Measurements from ENCODE around the gene ITLN1.
"Not testable (repeated sequence)": the region's sequence is repeated elsewhere in the genome, so short reads cannot be mapped to it uniquely, and the experiment has no call there.

Gene ITLN1

GRCh38 chr1:160885042-160885441 lies at the start of gene ITLN1:
ITLN1 (minus strand) TSS chr1:160885180; CDS start chr1:160884877, 303 bp downstream.
- FAIRE-seq (no peak), DNase-seq (ENCODE audit: extremely low spot score, insufficient read length, low read depth) (no peak)

GRCh38 chr1:160933305-160933704 lies 48.3 kb upstream of the ITLN1 start:
- not testable (repeated sequence) for FAIRE-seq; DNase-seq (ENCODE audit: extremely low spot score, insufficient read length, low read depth)

DNA sequence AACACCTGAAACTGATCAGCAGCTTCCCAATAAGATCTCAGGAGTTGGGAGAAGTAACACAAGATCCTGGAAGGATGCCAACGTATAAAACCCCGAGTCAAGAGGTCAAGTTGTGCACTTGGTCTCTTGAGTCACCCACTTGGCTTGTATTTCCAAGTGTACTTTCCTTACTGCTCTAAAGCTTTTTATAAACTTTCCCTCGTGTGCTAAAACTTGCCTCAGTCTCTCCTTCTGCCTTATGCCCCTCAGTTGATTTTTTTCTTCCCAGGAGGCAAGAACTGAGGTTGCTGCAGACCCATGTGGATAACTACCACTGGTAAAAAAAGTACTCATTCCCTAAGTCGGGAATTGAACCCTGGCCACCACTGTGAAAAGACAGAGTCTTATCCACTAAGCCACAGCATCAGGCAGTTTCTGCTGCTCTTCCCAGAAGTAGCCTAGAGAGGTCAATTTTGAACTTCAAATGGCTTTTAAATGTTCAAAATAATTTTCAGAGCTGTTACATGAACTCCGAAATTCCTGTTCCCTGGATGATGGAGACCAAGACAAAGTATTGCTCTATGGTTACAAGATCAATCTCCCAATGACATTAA lies 40.8 kb upstream of the ITLN1 start:
- DNase-seq (ENCODE audit: extremely low spot score, insufficient read length, low read depth) (no peak), FAIRE-seq (no peak)

DNA sequence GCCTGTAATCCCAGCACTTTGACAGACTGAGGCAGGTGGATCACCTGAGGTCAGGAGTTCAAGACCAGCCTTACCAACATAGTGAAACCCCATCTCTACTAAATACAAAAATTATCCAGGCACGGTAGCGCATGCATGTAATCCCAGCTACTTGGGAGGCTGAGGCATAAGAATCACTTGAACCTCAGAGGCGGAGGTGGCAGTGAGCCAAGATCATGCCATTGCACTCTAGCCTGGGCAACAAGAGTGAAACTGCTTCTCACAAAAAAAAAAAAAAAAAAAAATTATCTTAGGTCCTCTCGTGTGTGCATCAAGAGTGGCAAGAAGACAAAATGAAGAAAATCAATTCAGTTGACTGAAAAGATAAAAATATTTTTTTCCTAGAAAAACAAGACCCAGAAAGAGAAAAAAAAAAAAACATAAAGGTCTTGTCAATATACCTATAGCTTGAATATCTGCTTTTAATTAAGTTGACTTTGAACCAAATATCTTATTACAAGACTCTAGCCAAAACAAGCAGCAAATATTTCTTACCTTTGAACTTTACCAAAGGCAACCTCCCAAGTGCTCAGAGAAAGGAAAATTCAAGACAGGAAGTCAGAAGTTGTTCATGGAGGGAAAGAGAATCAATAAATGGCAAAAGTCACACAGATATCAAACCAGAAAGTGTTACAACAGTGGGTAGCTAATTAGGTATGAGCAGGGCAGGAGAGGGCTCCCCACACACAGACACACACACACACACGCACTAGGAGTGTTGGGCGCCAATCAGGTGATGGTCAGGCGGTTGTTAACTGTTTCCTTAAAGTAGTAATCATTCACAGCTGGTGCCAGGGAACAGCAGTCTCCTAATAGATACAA lies 40.0 kb upstream of the ITLN1 start:
- FAIRE-seq (no peak), DNase-seq (ENCODE audit: extremely low spot score, insufficient read length, low read depth) (no peak)

DNA sequence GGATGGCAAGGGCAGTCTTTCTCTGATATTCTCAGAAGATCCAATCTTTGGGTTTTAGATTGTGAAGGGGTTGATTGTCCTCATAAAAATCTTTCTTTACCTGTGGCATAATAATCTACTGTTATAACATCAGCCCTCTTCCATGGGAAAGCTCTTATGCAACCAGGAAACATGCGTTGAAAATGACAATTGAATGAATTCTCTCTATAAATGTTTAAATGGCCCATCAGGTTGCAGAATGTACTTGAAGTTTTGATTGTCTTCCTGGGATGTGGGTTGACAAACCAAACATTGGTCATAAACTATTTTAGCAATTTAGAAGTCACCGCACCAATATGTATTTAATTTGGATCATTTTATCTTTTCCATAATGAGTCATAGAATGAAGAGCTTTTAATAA lies 31.7 kb upstream of the ITLN1 start:
- FAIRE-seq (no peak), DNase-seq (ENCODE audit: extremely low spot score, insufficient read length, low read depth) (no peak)

DNA sequence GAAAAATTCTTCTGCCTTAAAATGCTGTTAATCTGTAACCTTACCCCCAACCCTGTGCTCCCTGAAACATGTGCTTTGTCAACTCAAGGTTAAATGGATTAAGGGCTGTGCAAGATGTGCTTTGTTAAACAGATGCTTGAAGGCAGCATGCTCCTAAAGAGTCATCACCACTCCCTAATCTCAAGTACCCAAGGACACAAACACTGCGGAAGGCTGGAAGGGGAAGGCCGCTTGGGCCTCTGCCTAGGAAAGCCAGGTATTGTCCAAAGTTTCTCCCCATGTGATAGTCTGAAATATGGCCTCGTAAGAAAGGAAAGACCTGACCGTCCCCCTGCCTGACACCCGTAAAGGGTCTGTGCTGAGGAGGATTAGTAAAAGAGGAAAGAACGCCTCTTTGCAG lies 28.2 kb upstream of the ITLN1 start:
- not testable (repeated sequence) for DNase-seq (ENCODE audit: extremely low spot score, insufficient read length, low read depth); FAIRE-seq

- no peak for FAIRE-seq
Observed at GRCh38 chr1:160911925-160912324, 26.9 kb upstream of the ITLN1 start.

DNA sequence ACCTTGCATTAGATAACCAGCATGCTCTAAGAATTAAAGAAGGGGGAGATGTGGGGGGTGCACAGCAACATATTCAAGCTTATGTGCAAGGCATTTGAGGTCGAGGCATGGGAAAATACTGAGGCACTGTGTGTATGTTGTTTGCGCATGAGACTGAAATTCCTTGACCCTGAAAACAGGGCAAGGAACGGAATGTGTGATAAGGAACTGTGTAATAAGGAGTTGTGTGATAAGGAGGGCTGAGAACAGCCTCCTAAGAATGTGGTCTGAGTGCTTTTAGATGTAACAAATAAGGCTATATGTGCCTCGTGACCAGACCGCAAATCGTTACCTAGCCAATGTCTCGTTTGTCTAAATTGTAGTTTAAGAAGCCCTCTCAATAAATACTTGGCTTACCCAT lies 26.5 kb upstream of the ITLN1 start:
- FAIRE-seq (no peak), DNase-seq (ENCODE audit: extremely low spot score, insufficient read length, low read depth) (no peak)

More at GRCh38 chr1:160911925-160912324, 26.9 kb upstream of the ITLN1 start:
- no peak for DNase-seq (ENCODE audit: extremely low spot score, insufficient read length, low read depth)

DNA sequence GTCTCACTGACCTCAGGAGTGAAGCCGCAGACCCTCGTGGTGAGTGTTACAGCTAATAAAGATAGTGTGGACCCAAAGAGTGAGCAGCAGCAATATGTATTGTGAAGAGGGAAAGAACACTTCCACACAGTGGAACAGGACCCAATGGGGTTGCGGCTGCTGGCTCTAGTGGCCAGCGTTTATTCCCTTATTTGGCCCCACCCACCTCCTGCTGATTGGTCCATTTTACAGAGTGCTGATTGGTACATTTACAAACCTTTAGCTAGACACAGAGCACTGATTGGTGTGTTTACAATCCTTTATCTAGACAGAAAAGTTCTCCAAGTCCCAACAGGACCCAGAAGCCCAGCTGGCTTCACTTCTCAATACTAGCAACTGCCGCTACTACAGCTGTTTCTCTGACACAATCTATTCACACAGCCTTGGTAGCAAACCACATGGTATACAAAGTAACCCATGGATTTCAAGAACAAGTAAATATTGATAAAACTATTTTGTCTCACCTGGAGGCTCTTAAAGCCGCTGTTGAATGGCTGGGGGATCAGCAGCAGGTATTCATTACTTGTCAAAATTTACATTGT lies 25.3 kb upstream of the ITLN1 start:
- DNase-seq (ENCODE audit: extremely low spot score, insufficient read length, low read depth): no peak

GRCh38 chr1:160907976-160908375 lies 23.0 kb upstream of the ITLN1 start:
- DNase-seq (ENCODE audit: extremely low spot score, insufficient read length, low read depth): no peak
- no peak for FAIRE-seq

More for the DNA sequence above, 25.3 kb upstream of the ITLN1 start:
- FAIRE-seq: no peak

- FAIRE-seq (no peak), DNase-seq (ENCODE audit: extremely low spot score, insufficient read length, low read depth) (no peak)
Observed at GRCh38 chr1:160905617-160905989, 20.6 kb upstream of the ITLN1 start.

GRCh38 chr1:160904783-160905616 lies 20.0 kb upstream of the ITLN1 start:
- DNase-seq (ENCODE audit: extremely low spot score, insufficient read length, low read depth): no peak
- FAIRE-seq: no peak

GRCh38 chr1:160902251-160902650 lies 17.3 kb upstream of the ITLN1 start:
- DNase-seq (ENCODE audit: extremely low spot score, insufficient read length, low read depth); FAIRE-seq: not testable (repeated sequence)

GRCh38 chr1:160901768-160902167 lies 16.8 kb upstream of the ITLN1 start:
- FAIRE-seq (no peak), DNase-seq (ENCODE audit: extremely low spot score, insufficient read length, low read depth) (no peak)

DNA sequence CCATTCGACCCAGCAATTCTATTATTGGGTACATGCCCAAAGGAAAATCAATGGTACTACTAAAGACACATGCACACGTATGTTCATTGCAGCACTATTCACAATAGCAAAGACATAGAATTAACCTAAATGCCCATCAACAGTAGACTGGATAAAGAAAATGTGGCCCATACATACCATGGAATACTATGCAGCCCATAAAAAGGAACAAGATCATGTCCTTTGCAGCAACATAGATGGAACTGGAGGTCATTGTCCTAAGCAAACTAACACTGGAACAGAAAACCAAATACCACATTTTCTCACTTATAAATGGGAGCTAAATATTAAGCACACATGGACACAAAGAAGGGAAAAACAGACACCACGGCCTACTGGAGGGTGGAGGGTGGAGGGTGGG lies 15.7 kb upstream of the ITLN1 start:
- DNase-seq (ENCODE audit: extremely low spot score, insufficient read length, low read depth); FAIRE-seq: not testable (repeated sequence)

DNA sequence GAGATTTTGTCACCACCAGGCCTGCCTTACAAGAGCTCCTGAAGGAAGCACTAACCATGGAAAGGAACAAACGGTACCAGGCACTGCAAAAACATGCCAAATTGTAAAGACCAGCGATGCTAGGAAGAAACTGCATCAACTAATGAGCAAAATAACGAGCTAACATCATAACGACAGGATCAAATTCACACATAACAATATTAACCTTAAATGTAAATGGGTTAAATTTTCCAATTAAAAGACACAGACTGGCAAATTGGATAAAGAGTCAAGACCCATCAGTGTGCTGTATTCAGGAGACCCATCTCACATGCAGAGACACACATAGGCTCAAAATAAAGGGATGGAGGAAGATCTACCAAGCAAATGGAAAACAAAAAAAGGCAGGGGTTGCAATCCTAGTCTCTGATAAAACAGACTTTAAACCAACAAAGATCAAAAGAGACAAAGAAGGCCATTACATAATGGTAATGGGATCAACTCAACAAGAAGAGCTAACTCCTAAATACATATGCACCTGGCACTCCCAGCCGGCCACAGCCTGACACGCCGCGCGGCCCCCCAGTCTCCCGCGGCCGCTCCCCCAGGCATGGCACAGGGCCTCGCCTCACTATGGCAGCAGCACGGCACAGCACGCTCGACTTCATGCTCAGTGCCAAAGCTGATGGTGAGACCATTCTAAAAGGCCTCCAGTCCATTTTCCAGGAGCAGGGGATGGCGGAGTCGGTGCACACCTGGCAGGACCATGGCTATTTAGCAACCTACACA lies 9.6 kb upstream of the ITLN1 start:
- FAIRE-seq; DNase-seq (ENCODE audit: extremely low spot score, insufficient read length, low read depth): not testable (repeated sequence)

GRCh38 chr1:160891474-160891873 lies 6.5 kb upstream of the ITLN1 start:
- FAIRE-seq: no peak

DNA sequence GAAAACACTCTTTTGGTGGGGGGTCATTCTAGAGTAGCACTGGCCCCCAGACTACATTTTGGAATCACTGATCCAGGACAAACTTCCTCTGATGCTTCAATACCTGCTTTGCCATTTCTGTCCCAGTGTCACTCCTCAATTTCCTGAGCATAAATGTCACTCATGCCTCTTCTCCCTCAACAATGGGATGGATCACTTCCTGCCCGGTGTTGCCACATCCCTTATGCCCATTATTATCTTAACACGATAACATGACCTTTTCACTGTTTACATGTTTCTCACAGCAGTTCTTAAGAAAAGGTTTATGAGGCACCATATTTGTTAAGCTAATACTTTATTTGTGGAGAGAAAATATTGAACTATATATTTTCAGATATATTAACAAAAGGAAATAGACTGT lies 3.9 kb upstream of the ITLN1 start:
- FAIRE-seq (no peak), DNase-seq (ENCODE audit: extremely low spot score, insufficient read length, low read depth) (no peak)

More at GRCh38 chr1:160891474-160891873, 6.5 kb upstream of the ITLN1 start:
- DNase-seq (ENCODE audit: extremely low spot score, insufficient read length, low read depth): no peak

DNA sequence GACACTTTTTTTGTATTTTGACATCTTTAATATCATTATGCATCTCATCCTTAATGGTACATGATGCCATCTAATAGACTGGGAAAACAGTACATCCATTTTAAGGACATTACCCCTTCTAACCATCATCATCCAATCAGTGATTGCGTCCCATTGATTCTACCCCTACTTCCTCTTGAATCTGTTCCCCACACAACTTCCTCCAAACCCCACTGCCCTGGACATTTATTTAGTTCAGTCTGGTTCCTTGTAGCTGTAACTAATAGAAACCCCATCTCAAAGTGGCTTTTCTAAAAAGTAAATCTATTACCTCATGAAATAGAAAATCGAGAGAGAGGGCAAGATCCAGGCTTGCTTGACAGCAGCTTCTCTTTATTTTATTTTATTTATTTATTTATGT lies 2.1 kb upstream of the ITLN1 start:
- FAIRE-seq (no peak), DNase-seq (ENCODE audit: extremely low spot score, insufficient read length, low read depth) (no peak)
